Mesenchymal stem cell (in vitro differentiated cells and primary cell): Measurements from ENCODE around the gene CCDC28B. TPM values are rescaled to one million over a fixed set of nuclear protein-coding genes. Genes with fewer than 3 reads are reported as not detected.
A peak's percentile ranks its signal among the peaks of the same experiment; 100 is the strongest.

Experiments used
- DNase-seq: peaks from one replicate; pipeline ENCODE4 v3.0.0-alpha.2; 2013
- H2AFZ ChIP-seq: one replicate; pipeline ENCODE4 v1.6.1; 2013; ENCODE audit warnings: low read depth, mild to moderate bottlenecking, control low read depth, inconsistent platforms, low read length, moderate library complexity
- H2AK5ac ChIP-seq: 2 replicates; pipeline ENCODE4 v1.6.1; 2013; ENCODE audit warnings: low read length, moderate library complexity, mild to moderate bottlenecking, inconsistent platforms; ENCODE audit not compliant: severe bottlenecking
- H2BK120ac ChIP-seq: one replicate; pipeline ENCODE4 v1.6.1; 2013; ENCODE audit warnings: low read depth, mild to moderate bottlenecking, inconsistent platforms, low read length, moderate library complexity
- H2BK12ac ChIP-seq, 2 experiments: one replicate each; pipeline ENCODE4 v1.6.1; 2013; ENCODE audit warnings: inconsistent platforms in 2 of 2, low read length in 2 of 2, mild to moderate bottlenecking in 2 of 2, moderate library complexity in 2 of 2, control low read depth in 1 of 2
- H2BK15ac ChIP-seq: one replicate; pipeline ENCODE4 v1.6.1; 2013; ENCODE audit warnings: mild to moderate bottlenecking, low read depth, inconsistent platforms; ENCODE audit not compliant: poor library complexity, severe bottlenecking
- H2BK5ac ChIP-seq: 2 replicates; pipeline ENCODE4 v1.6.1; 2013; ENCODE audit warnings: low read depth, mild to moderate bottlenecking, low read length, control low read depth, inconsistent platforms; ENCODE audit not compliant: poor library complexity, severe bottlenecking
- H3K14ac ChIP-seq, 2 experiments: one replicate each; pipeline ENCODE4 v1.6.1; 2013; ENCODE audit warnings: inconsistent platforms in 2 of 2, low read length in 2 of 2, control low read depth in 1 of 2, mild to moderate bottlenecking in 1 of 2, moderate library complexity in 1 of 2
- H3K18ac ChIP-seq, 2 experiments: one replicate each; pipeline ENCODE4 v1.6.1; 2013; ENCODE audit warnings: inconsistent platforms in 2 of 2, low read length in 2 of 2, control low read depth in 1 of 2, low read depth in 1 of 2, mild to moderate bottlenecking in 1 of 2
- H3K23ac ChIP-seq, 2 experiments: one replicate each; pipeline ENCODE4 v1.6.1; 2013; ENCODE audit warnings: inconsistent platforms in 2 of 2, low read length in 2 of 2, mild to moderate bottlenecking in 2 of 2, moderate library complexity in 2 of 2, control low read depth in 1 of 2
- H3K27ac ChIP-seq: 2 replicates; pipeline ENCODE4 v1.5.1; 2013; ENCODE audit warnings: mild to moderate bottlenecking, moderate library complexity, low read length, control low read depth, inconsistent platforms; ENCODE audit not compliant: poor library complexity, severe bottlenecking
- H3K27me3 ChIP-seq, 2 experiments: 2 replicates each; pipeline versions ENCODE4 v1.6.1 to v1.7.0; 2013; ENCODE audit warnings: low read length in 2 of 2, mild to moderate bottlenecking in 2 of 2, moderate library complexity in 2 of 2, control low read depth in 1 of 2, inconsistent platforms in 1 of 2; ENCODE audit not compliant: control insufficient read depth in 1 of 2, insufficient read depth in 1 of 2
- H3K36me3 ChIP-seq, 2 experiments: 2 replicates each; pipeline versions ENCODE4 v1.6.1 to v1.7.0; 2013; ENCODE audit warnings: low read length in 2 of 2, control low read depth in 1 of 2, inconsistent platforms in 1 of 2, low read depth in 1 of 2, mild to moderate bottlenecking in 1 of 2; ENCODE audit not compliant: insufficient read depth in 2 of 2, control insufficient read depth in 1 of 2
- H3K4ac ChIP-seq, 2 experiments: one replicate each; pipeline ENCODE4 v1.6.1; 2013; ENCODE audit warnings: inconsistent platforms in 2 of 2, low read length in 2 of 2, mild to moderate bottlenecking in 2 of 2, moderate library complexity in 2 of 2, control low read depth in 1 of 2, low read depth in 1 of 2
- H3K4me1 ChIP-seq: 2 replicates; pipeline ENCODE4 v1.6.1; 2013; ENCODE audit warnings: low read depth, low read length, control low read depth; ENCODE audit not compliant: control insufficient read depth, insufficient read depth
- H3K4me2 ChIP-seq: 2 replicates; pipeline ENCODE4 v1.6.1; 2013; ENCODE audit warnings: low read length, mild to moderate bottlenecking, inconsistent platforms; ENCODE audit not compliant: poor library complexity, severe bottlenecking
- H3K4me3 ChIP-seq, 2 experiments: 2 replicates each; pipeline versions ENCODE4 v1.5.1 to v1.7.0; 2013; ENCODE audit warnings: low read length in 2 of 2, mild to moderate bottlenecking in 2 of 2, control low read depth in 1 of 2, low read depth in 1 of 2; ENCODE audit not compliant: insufficient read depth in 1 of 2
- H3K79me1 ChIP-seq: replicated peaks from 2 replicates; pipeline ENCODE4 v1.6.1; 2013; ENCODE audit warnings: mild to moderate bottlenecking, control low read depth, low read length, inconsistent platforms; ENCODE audit not compliant: poor library complexity, severe bottlenecking
- H3K9ac ChIP-seq: 2 replicates; pipeline ENCODE4 v1.7.0; 2013; ENCODE audit warnings: mild to moderate bottlenecking, low read length, moderate library complexity
- H3K9me3 ChIP-seq: 2 replicates; pipeline ENCODE4 v1.7.0; 2013; ENCODE audit warnings: mild to moderate bottlenecking, low read length; ENCODE audit not compliant: control insufficient read depth
- H4K8ac ChIP-seq: one replicate; pipeline ENCODE4 v1.6.1; 2013; ENCODE audit warnings: inconsistent platforms, mild to moderate bottlenecking, low read length, moderate library complexity
- H4K91ac ChIP-seq: one replicate; pipeline ENCODE4 v1.6.1; 2013; ENCODE audit warnings: mild to moderate bottlenecking, low read length, inconsistent platforms
- WGBS: methylation state at CpG from one replicate; pipeline ENCODE4 v1.1.7; 2013; ENCODE audit warnings: mixed read lengths; 5-methylcytosine and 5-hydroxymethylcytosine counted together
- polyA plus RNA-seq, 2 experiments: library from polyadenylated mRNA; stranded (reverse); fragments of 200-250 nt; gene quantifications; one replicate each; pipeline ENCODE4 v1.2.3, GENCODE V29; 2013

The CCDC28B gene
- polyA plus RNA-seq (2013, experiment 1 of 2) = 30.4 TPM
- polyA plus RNA-seq (2013, experiment 2 of 2) = 29.0 TPM

DNA sequence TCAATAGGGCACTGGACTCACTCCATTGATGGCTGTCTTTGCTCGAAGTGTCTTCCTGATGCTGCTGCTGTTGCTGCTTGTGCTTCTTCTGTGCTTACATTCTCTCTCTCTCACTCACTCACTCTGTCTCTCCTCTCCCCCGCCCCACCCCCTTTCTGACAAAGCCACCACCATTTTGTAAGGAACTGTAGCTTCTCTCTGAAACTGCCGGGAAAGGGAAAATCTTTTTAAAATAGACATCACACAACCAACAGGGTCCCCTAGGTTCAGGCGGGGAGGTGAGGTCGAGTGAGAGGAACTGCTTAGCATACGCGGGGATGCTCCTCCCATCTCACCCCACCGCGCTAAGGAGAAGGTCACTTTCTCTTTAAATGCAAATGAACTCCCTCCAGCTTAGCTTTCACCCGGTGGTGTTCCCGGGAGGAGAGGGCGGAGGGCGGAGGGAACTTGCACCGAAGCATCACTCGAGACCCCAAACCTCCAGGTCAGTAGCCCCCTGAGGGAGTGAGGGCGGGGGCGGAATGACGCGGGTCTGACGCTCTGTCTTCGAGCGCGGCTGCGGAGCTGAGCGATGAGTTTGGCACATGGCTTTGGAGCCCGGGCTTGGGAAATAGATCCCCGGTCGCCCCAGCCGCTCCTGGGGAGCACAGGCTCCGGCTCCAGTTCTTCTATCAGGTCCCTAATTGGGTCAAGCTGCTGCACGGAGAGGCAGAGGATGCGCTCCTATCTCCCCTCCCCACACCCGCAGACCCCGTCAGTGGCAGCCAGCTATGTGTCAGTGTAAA lies at the start of gene CCDC28B:
CCDC28B (plus strand) TSS at position 370 of the 785 bp plus-strand sequence. CDS start 1,341 bp downstream, outside the sequence.
- WGBS = under 1% methylated on average over 30 of the region's 34 CpGs
- peak within 1 kb of the TSS in 1 of 2 experiments; percentile 56 for H3K14ac ChIP-seq
- peak within 1 kb of the TSS; percentile 64 for H2BK120ac ChIP-seq

DNA sequence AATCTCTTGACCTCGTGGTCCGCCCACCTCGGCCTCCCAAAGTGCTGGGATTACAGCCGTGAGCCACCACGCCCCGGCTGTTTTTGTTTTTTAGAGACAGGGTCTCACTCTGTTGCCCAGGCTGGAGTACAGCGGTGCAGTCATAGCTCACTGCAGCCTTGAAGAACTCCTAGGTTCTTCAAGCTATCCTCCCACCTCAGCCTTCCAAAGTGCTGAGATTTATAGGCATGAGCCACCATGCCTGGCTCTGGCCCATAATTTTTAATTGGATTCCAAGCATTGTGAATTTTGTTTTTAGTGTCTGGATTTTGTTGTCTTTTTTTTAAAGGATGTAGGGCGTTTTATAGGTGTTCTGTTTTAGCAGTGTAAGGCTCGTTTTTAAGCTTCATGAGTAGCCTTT lies 49.5 kb upstream of the CCDC28B start:
- H2BK15ac ChIP-seq = no peak overlapping the region
- peaks cover 12% of the 10 kb centered on the region for H3K79me1 ChIP-seq
- H3K18ac ChIP-seq = no peak overlapping the region
- no peak overlapping the region for H4K8ac ChIP-seq
- no peaks in the 10 kb centered on the region for H3K27me3 ChIP-seq
- H3K4me3 ChIP-seq = no peak overlapping the region
- H2BK12ac ChIP-seq = no peak overlapping the region
- no peak overlapping the region for H2AFZ ChIP-seq
- H3K4me1 ChIP-seq = peaks cover 7% of the 10 kb centered on the region
- no peak overlapping the region for H2BK5ac ChIP-seq
- no peak overlapping the region for H2BK120ac ChIP-seq
- H3K14ac ChIP-seq = no peak overlapping the region
- no peak overlapping the region for H3K23ac ChIP-seq
- whole genome bisulfite sequencing = 94% methylated on average over 8 of the region's 9 CpGs
- no peak overlapping the region for H3K4me2 ChIP-seq
- H2AK5ac ChIP-seq = peak overlapping the region; percentile 70
- H3K4ac ChIP-seq = no peak overlapping the region
- peak overlapping the region; percentile 52 for H3K9ac ChIP-seq
- no peaks in the 10 kb centered on the region for H3K9me3 ChIP-seq
- DNase-seq = no peak
- H3K36me3 ChIP-seq = peaks cover 13 to 15% of the 10 kb centered on the region in 2 experiments
- H4K91ac ChIP-seq = no peak overlapping the region
- peak overlapping the region; percentile 65 for H3K27ac ChIP-seq

More for the DNA sequence above, at the start of gene CCDC28B:
- no peaks in the 10 kb centered on the region for H3K9me3 ChIP-seq
- peaks cover 6% of the 10 kb centered on the region for H3K79me1 ChIP-seq
- peak within 1 kb of the TSS; percentile 45 to 80 for H2BK12ac ChIP-seq
- peak within 1 kb of the TSS; percentile 47 for H4K91ac ChIP-seq
- H2BK5ac ChIP-seq = no peak within 1 kb of the TSS
- H3K4ac ChIP-seq = peak within 1 kb of the TSS; percentile 59 to 73
- peak within 1 kb of the TSS; percentile 83 to 88 for H3K18ac ChIP-seq
- no peaks in the 10 kb centered on the region for H3K27me3 ChIP-seq
- peak within 1 kb of the TSS in 1 of 2 experiments; percentile 14 for H3K23ac ChIP-seq
- H4K8ac ChIP-seq = peak within 1 kb of the TSS; percentile 56
- peaks cover 33 to 36% of the 10 kb centered on the region in 2 experiments for H3K36me3 ChIP-seq
- peak within 1 kb of the TSS; percentile 88 for H3K9ac ChIP-seq
- peak within 1 kb of the TSS; percentile 59 for H2AFZ ChIP-seq
- peak within 1 kb of the TSS; percentile 85 for H2BK15ac ChIP-seq
- H3K27ac ChIP-seq = peak within 1 kb of the TSS; percentile 77
- DNase-seq = peak; percentile 89
- H3K4me3 ChIP-seq = peak within 1 kb of the TSS; percentile 69 to 84
- H3K4me1 ChIP-seq = peaks cover 34% of the 10 kb centered on the region
- H3K4me2 ChIP-seq = peak within 1 kb of the TSS; percentile 89
- peak within 1 kb of the TSS; percentile 33 for H2AK5ac ChIP-seq

DNA sequence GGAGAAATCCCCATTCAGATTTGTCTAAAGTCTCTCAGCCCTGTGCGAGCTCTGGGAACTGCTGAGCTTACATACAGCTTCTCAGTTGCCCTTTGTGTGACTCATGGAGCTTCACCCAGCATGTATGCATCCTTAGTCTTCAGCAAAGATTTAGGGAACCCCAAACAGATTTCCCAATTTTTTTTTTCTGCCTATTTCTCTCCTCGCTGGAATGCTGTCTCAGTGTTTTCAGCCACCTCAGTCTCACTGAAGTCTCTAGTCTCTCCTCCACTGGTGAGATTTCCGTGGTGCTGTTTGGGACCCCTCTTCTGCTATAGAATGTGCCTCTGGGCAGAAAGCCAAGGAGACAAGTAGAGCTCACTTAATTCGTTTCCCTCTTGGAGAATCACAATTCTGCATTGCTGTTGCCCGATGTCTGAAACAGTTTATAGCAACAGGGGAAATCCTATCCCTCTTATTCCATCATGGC lies 49.0 kb upstream of the CCDC28B start:
- H3K4me2 ChIP-seq = peak overlapping the region; percentile 34
- peak overlapping the region in 1 of 2 experiments; percentile 31 for H3K4me3 ChIP-seq
- no peak overlapping the region for H2BK5ac ChIP-seq
- no peak overlapping the region for H3K23ac ChIP-seq
- no peaks in the 10 kb centered on the region for H3K27me3 ChIP-seq
- H3K4me1 ChIP-seq = peaks cover 7% of the 10 kb centered on the region
- WGBS = 75% methylated on average over 5 of the region's 5 CpGs
- no peak overlapping the region for H4K8ac ChIP-seq
- H2BK15ac ChIP-seq = no peak overlapping the region
- H3K9me3 ChIP-seq = no peaks in the 10 kb centered on the region
- H3K9ac ChIP-seq = peak overlapping the region; percentile 52
- H3K14ac ChIP-seq = no peak overlapping the region
- no peak overlapping the region for H3K4ac ChIP-seq
- H3K79me1 ChIP-seq = peaks cover 14% of the 10 kb centered on the region
- peak overlapping the region; percentile 65 for H3K27ac ChIP-seq
- no peak overlapping the region for H2BK120ac ChIP-seq
- H4K91ac ChIP-seq = no peak overlapping the region
- no peak overlapping the region for H2BK12ac ChIP-seq
- H3K36me3 ChIP-seq = peaks cover 17 to 18% of the 10 kb centered on the region in 2 experiments
- DNase-seq = peak; percentile 80
- H2AFZ ChIP-seq = no peak overlapping the region
- H3K18ac ChIP-seq = no peak overlapping the region
- H2AK5ac ChIP-seq = peak overlapping the region; percentile 59

GRCh38 chr1:32159189-32159588 lies 41.2 kb upstream of the CCDC28B start:
- no peak overlapping the region for H4K8ac ChIP-seq
- no peak overlapping the region for H2AFZ ChIP-seq
- WGBS = 94% methylated on average over 3 of the region's 3 CpGs
- no peak overlapping the region for H2BK5ac ChIP-seq
- H2BK15ac ChIP-seq = no peak overlapping the region
- no peak overlapping the region for H3K14ac ChIP-seq
- H4K91ac ChIP-seq = no peak overlapping the region
- H3K9me3 ChIP-seq = no peaks in the 10 kb centered on the region
- no peak overlapping the region for H3K9ac ChIP-seq
- H2AK5ac ChIP-seq = no peak overlapping the region
- no peak overlapping the region for H3K4me2 ChIP-seq
- H3K79me1 ChIP-seq = peaks cover 28% of the 10 kb centered on the region
- H3K18ac ChIP-seq = no peak overlapping the region
- H3K4ac ChIP-seq = no peak overlapping the region
- peaks cover 46 to 91% of the 10 kb centered on the region in 2 experiments for H3K36me3 ChIP-seq
- no peak overlapping the region for H2BK12ac ChIP-seq
- DNase-seq = no peak
- no peaks in the 10 kb centered on the region for H3K4me1 ChIP-seq
- H2BK120ac ChIP-seq = no peak overlapping the region
- no peak overlapping the region for H3K27ac ChIP-seq
- H3K27me3 ChIP-seq = no peaks in the 10 kb centered on the region
- no peak overlapping the region for H3K23ac ChIP-seq
- no peak overlapping the region for H3K4me3 ChIP-seq
